ENCODE measurements around the gene SHB.

SHB gene

GRCh38 chr9:38032266-38033110, 36.5 kb downstream of the SHB start:
- no peak overlapping the region for H3K27ac Mint-ChIP-seq
- no peaks in the 10 kb centered on the region for H3K27me3 Mint-ChIP-seq (ENCODE audit: low read depth)
- H3K4me3 Mint-ChIP-seq, result no peak overlapping the region
- no peaks in the 10 kb centered on the region for H3K9me3 Mint-ChIP-seq
- H3K36me3 Mint-ChIP-seq (ENCODE audit: low read depth), result no peaks in the 10 kb centered on the region
- H3K4me1 Mint-ChIP-seq (ENCODE audit: low read depth), result peaks cover 3% of the 10 kb centered on the region

DNA sequence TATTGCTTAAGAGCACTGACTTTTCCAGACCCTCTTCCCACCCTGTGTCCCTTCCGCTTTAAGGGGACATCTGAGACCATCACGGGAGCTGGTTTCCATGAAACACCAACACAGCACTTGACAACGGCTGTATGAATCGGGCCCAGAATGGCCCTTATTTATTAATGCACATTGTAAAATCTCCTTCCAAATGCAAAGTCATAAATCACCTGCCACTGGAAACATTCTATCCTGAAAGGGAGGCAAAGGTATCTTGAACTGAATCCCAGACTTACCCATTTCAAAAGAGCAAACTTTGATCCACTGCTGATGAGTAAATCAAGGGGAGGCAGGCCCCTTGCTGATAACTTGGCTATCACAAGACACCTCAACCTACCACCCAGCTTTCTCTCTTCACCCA, 37.4 kb downstream of the SHB start:
- H3K27ac Mint-ChIP-seq, result no peak overlapping the region
- H3K4me1 Mint-ChIP-seq (ENCODE audit: low read depth), result peaks cover 3% of the 10 kb centered on the region
- no peaks in the 10 kb centered on the region for H3K9me3 Mint-ChIP-seq
- H3K36me3 Mint-ChIP-seq (ENCODE audit: low read depth), result no peaks in the 10 kb centered on the region
- no peaks in the 10 kb centered on the region for H3K27me3 Mint-ChIP-seq (ENCODE audit: low read depth)
- H3K4me3 Mint-ChIP-seq, result no peak overlapping the region

- Mint-ChIP-seq H3K27ac (no peak overlapping the region), H3K4me1 (ENCODE audit: low read depth) (peaks cover 3% of the 10 kb centered on the region), H3K27me3 (ENCODE audit: low read depth) (no peaks in the 10 kb centered on the region), H3K9me3 (no peaks in the 10 kb centered on the region), H3K36me3 (ENCODE audit: low read depth) (no peaks in the 10 kb centered on the region), H3K4me3 (no peak overlapping the region)
Observed at GRCh38 chr9:38030658-38031057, 38.4 kb downstream of the SHB start.

DNA sequence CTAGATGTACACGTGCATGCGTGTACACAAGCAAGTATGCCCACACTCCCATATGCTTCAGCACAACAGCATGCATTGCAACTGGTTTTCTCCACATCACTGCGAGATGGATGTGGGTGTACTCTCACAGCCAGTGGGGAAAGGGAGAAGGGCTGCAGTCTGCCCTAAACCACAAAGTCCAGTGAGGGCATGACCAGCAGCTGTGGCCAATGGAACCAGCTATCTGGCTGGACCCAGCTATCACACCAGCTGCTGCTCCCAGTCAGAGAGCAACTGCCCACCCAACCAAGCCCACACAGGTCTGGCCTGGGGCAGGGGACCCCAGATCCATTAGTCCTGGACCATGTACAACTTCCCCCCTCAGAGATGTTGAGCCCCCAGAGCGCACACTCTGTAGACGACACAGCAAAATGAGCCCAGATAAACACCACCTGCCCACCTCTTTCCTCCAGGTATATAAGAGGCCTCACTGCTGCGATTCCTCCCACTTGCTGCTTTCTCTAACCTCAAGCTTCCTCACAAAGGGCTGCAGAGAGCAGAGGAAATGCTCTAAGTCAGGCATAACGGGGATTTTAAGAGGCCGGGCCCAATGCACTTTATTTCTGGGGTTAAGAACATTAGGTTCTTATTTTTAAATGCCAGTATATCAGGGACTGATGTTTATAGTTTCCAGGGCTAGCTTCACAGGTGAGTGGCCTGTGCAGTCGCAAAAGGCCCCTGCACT, 39.0 kb downstream of the SHB start:
- Mint-ChIP-seq H3K9me3 (no peaks in the 10 kb centered on the region), H3K27ac (no peak overlapping the region), H3K4me3 (no peak overlapping the region), H3K4me1 (ENCODE audit: low read depth) (peaks cover 3% of the 10 kb centered on the region), H3K36me3 (ENCODE audit: low read depth) (no peaks in the 10 kb centered on the region), H3K27me3 (ENCODE audit: low read depth) (no peaks in the 10 kb centered on the region)

GRCh38 chr9:38027714-38028113, 41.3 kb downstream of the SHB start:
- Mint-ChIP-seq H3K9me3 (no peaks in the 10 kb centered on the region), H3K27me3 (ENCODE audit: low read depth) (no peaks in the 10 kb centered on the region), H3K27ac (no peak overlapping the region), H3K36me3 (ENCODE audit: low read depth) (no peaks in the 10 kb centered on the region), H3K4me3 (no peak overlapping the region), H3K4me1 (ENCODE audit: low read depth) (peaks cover 3% of the 10 kb centered on the region)

GRCh38 chr9:38026840-38027527, 42.0 kb downstream of the SHB start:
- Mint-ChIP-seq H3K4me1 (ENCODE audit: low read depth) (peaks cover 3% of the 10 kb centered on the region), H3K9me3 (no peaks in the 10 kb centered on the region)

GRCh38 chr9:38026021-38026809, 42.8 kb downstream of the SHB start:
- H3K27ac Mint-ChIP-seq, result no peak overlapping the region
- no peaks in the 10 kb centered on the region for H3K9me3 Mint-ChIP-seq
- no peaks in the 10 kb centered on the region for H3K36me3 Mint-ChIP-seq (ENCODE audit: low read depth)
- H3K4me1 Mint-ChIP-seq (ENCODE audit: low read depth), result peaks cover 3% of the 10 kb centered on the region
- no peaks in the 10 kb centered on the region for H3K27me3 Mint-ChIP-seq (ENCODE audit: low read depth)
- H3K4me3 Mint-ChIP-seq, result no peak overlapping the region

More at GRCh38 chr9:38026840-38027527, 42.0 kb downstream of the SHB start:
- Mint-ChIP-seq H3K36me3 (ENCODE audit: low read depth) (no peaks in the 10 kb centered on the region), H3K27ac (no peak overlapping the region), H3K27me3 (ENCODE audit: low read depth) (no peaks in the 10 kb centered on the region), H3K4me3 (no peak overlapping the region)

DNA sequence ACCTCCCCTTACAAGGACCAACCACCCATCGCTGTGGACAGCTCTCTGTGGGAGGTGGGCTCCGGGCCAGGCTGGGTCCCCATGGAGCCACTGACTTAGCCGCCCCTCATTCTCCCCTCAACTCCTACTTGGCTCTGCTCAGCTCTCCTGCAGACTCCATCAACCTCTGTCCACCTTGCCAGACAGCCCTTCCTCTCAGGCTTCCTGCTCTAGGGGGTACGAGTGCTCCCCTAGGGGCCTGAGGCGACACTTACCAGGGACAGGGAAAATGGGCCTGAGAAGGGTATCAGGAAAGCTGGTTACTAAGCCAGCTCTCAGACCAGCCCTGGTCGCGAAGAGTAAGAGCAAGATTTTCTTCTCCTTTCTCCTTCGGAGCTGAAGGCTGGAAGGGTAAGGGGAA, 43.9 kb downstream of the SHB start:
- H3K36me3 Mint-ChIP-seq (ENCODE audit: low read depth), result no peaks in the 10 kb centered on the region

GRCh38 chr9:38024036-38024681, 44.9 kb downstream of the SHB start:
- Mint-ChIP-seq H3K36me3 (ENCODE audit: low read depth) (no peaks in the 10 kb centered on the region), H3K9me3 (no peaks in the 10 kb centered on the region), H3K27me3 (ENCODE audit: low read depth) (no peaks in the 10 kb centered on the region), H3K4me3 (no peak overlapping the region), H3K27ac (no peak overlapping the region), H3K4me1 (ENCODE audit: low read depth) (no peaks in the 10 kb centered on the region)

More for the DNA sequence above, 43.9 kb downstream of the SHB start:
- H3K27me3 Mint-ChIP-seq (ENCODE audit: low read depth), result no peaks in the 10 kb centered on the region
- no peak overlapping the region for H3K27ac Mint-ChIP-seq
- peaks cover 2% of the 10 kb centered on the region for H3K4me1 Mint-ChIP-seq (ENCODE audit: low read depth)
- no peaks in the 10 kb centered on the region for H3K9me3 Mint-ChIP-seq
- H3K4me3 Mint-ChIP-seq, result no peak overlapping the region

GRCh38 chr9:38023661-38024035, 45.4 kb downstream of the SHB start:
- Mint-ChIP-seq H3K27me3 (ENCODE audit: low read depth) (no peaks in the 10 kb centered on the region), H3K4me3 (no peak overlapping the region), H3K9me3 (no peaks in the 10 kb centered on the region), H3K27ac (no peak overlapping the region), H3K36me3 (ENCODE audit: low read depth) (no peaks in the 10 kb centered on the region), H3K4me1 (ENCODE audit: low read depth) (no peaks in the 10 kb centered on the region)

DNA sequence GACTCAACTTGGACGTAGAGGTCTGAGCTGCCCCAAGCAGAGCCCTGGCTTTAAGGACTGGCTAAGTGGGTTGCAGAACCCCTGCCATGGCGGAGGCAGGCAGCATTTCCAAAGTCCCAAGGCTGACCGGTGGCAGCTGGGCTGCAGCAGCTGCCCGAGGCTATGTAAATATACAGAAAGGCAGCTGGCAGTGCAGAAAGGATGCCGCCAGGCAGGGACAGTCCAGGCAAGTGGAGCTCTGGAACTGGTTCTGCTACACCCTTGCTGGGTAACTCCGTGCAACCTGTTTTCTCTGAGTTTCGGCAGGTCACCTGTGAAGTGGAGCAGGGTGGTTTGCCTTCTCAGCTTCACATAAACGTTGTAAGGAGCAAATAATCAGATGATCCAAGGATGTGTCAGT, 46.0 kb downstream of the SHB start:
- Mint-ChIP-seq H3K4me1 (ENCODE audit: low read depth) (no peaks in the 10 kb centered on the region), H3K9me3 (no peaks in the 10 kb centered on the region), H3K36me3 (ENCODE audit: low read depth) (no peaks in the 10 kb centered on the region), H3K27me3 (ENCODE audit: low read depth) (no peaks in the 10 kb centered on the region), H3K4me3 (no peak overlapping the region), H3K27ac (no peak overlapping the region)

DNA sequence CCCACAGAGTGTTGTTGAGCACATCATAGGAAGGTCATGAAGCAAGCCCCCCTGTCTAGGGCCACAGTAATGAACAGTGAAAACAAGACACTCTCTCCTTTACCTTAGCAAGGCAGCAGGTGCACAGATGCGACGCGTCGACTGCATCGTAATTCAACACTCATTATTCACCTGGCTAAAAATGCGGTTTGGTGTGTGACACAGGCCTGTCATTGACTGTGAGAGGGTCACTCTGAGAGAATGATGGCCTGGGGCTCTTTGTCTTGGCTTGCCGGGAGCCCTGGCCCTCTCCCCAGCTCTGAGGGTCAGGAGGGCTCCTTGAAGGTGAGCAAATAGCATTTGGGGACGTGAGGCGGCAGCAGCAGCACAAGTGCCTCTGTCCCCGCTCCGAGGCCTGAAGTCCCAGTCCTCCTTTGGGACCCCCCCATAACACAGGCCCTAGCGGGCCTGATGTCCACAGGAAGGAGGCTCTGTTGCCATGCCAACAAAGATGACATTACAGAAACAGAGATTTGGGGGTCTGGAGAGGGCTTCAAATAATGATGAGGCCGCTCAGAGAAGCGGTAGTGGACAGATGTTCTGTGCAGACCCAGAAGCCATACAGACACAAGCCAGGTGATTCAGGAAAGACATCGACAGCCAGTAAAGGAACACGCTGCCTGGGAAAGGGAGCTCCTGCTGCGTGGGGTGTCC, 46.7 kb downstream of the SHB start:
- Mint-ChIP-seq H3K27me3 (ENCODE audit: low read depth) (no peaks in the 10 kb centered on the region), H3K36me3 (ENCODE audit: low read depth) (no peaks in the 10 kb centered on the region), H3K4me1 (ENCODE audit: low read depth) (no peaks in the 10 kb centered on the region), H3K27ac (no peak overlapping the region), H3K4me3 (no peak overlapping the region), H3K9me3 (no peaks in the 10 kb centered on the region)
